DMS79 (cell line): Measurements from ENCODE around the gene FADS3.

ENCODE experiments used
- DNase-seq: peaks from one replicate; lab custom pipeline; 2025; lab: John Stamatoyannopoulos, UW

The FADS3 gene, protein sequence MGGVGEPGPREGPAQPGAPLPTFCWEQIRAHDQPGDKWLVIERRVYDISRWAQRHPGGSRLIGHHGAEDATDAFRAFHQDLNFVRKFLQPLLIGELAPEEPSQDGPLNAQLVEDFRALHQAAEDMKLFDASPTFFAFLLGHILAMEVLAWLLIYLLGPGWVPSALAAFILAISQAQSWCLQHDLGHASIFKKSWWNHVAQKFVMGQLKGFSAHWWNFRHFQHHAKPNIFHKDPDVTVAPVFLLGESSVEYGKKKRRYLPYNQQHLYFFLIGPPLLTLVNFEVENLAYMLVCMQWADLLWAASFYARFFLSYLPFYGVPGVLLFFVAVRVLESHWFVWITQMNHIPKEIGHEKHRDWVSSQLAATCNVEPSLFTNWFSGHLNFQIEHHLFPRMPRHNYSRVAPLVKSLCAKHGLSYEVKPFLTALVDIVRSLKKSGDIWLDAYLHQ

DNA sequence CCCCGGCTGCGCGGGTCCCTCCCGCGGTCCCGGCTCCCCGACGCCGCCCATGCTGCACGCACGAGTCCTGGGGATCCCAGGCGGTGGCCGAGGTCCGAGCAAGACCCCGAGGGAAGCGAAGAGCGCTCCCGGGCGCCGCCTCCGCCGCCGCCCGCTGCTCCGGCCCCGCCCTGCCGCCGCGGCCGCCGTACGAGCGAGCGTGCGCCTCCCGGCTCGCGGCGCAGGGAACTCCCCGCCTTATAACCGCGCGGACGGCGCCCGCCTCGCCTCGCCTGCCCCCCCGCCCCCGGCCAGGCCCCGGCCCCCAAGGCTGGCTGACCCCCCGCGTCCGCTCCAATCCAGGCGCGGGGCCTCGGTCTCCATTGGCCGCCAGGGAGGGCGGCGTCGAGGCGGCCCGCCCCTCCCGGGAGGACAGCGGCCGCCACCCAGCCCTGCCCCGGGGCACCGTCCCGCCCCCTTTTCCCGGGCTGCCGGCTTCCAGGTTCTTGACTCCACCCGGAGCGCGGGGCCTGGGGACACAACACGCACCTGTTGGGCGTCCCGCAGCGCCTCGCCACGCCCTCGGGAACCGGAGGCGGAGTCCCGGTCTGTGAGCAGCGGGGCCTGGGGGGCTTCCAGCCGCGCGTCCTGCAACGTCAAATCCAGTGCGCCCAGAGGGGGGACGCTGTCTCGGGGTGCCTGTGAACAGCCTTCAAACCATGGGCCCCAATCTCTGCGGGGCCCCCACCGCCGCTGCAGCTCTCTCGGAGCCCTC lies at the start of gene FADS3:
TSS of gene FADS3 (minus strand) at position 215 of the 754 bp plus-strand sequence. CDS start at position 51, 164 bp downstream.
- peak; percentile 41 for DNase-seq

DNA sequence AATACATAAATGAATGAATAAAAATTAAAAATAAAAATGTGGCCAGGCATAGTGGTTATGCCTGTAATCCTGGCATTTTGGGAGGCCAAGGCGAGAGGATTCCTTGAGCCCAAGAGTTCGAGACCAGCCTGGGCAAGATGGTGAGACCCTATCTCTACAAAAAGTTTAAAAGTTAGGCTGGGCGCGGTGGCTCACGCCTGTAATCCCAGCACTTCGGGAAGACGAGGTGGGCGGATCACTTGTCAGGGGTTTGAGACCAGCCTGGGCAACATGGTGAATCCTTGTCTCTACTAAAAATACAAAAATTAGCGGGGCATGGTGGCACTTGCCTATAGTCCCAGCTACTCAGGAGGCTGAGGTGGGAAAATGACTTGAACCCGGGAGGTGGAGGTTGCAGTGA lies 49.1 kb upstream of the FADS3 start:
- no peak for DNase-seq

DNA sequence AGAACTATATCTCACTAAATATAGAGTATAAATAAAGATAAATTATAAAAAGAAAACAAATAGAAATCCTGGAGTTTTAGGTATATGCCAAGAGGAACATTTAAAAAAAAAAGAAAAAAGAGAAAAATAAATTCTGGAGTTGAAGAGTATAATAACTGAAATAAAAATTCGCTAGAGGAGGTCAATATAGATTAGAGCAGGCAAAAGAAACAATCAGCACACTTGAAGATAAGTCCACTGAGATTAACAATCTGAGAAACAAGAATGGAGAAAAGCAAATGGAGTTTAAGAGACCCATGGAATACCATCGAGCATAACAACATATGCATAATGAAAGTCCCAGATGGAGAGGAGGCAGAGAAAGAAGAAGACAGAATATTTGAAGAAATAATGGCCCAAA lies 44.5 kb upstream of the FADS3 start:
- no peak for DNase-seq

DNA sequence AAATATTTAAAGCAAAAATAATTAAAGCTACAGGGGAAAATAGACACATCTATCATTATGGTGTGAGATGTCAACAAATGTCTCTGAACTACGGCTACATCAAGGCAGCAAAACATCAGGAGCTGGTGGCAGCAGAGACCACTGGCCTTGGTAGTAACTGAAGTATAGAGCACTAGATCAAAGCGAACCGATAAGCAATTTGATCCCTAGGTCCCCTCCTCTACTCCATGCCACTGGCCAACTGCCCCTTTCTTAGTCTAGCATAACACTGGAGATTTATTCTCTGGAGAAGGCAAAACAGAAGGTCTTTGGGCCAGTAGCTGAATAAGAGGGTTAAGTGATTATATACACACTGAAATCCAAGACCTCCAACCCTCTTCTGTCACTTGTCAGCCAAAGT lies 39.6 kb upstream of the FADS3 start:
- no peak for DNase-seq

DNA sequence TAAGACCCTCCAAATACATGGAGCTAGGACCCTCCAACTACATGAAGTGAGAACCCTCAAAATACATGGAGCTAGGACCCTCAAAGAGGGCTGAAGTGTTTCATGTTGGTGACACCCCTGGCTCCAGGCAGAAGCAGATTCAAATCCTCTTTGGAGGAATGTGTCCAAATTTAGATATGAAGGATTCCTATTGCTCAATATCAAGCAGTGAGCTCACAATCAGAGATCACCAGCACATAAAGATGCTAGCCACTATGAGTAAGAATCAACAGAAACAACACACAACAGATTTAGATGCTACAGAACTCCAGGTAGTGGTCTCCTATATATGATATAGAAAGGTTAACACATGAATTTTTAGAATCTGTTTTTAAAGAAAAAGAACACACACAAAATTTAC lies 37.3 kb upstream of the FADS3 start:
- no peak for DNase-seq

DNA sequence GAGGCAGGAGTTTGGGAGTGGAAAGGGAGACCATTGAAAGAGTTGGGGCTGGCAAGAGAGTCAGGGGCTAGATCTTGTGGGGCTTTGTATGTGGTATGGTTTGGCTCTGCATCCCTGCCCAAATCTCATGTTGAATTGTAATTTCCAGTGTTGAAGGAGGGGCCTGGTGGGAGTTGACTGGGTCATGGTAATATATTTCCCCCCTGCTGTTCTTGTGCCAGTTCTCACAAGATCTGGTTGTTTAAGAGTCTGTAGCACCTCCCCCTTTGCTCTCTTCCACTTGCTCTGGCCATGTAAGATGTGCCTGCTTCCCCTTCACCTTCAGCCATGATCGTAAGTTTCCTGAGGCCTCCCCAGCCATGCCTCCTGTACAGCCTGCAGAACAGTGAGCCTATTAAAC lies 36.2 kb upstream of the FADS3 start:
- DNase-seq, result no peak

DNA sequence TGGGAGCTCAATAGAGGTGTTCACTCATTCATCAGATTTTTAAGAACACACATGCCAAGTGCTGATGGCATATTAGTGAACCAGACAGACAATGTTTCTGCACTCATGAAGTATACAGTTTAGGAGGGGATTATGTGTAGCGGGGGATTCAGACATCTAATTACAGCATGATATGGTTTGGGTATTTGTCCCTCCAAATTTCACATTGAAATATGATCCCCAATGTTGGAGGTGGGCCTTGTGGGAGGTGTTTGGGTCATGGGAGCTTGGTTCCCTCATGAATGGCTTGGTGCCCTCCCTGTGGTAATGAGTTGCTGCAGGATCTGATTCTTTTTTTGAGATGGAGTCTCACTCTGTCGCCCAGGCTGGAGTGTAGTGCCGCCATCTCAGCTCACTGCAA lies 34.9 kb upstream of the FADS3 start:
- DNase-seq, result no peak

DNA sequence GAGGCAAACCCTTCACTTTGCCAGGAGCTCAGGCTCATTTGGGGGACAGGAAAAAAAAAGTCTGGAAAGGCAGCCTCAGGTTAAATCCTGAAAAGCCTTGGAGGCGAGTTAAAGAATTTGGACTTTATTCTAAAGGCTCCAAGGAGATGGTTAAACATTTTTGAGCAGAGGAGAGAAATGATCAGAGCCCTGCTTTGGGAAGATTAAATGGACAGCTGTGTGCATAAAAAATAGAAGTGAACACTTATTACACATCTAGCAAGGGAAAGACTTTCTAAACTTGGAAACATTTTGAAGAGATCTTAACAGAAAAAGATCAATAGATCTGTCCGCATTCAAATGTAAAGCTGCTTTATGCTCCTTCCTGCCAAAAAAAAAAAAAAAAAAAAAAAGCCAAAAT lies 34.4 kb upstream of the FADS3 start:
- DNase-seq, result no peak

DNA sequence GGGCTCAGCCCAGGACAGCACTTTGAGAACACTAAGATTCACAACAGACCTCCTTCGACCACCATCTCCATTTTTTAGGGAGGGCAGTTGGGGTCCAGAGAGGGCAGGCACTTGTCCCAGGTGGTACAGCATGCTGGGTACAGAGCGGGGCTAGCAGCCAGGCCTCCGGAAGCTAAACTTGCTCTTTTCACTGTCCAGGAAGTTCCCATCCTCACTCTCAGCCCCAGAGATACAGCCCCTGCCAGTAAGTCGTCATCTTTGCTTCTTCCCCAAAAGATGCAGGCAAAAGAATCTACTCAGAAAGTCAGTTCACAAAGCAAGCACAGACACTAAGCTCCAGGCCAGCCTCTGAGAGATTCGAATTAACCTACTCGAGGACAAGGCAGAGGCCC lies 32.7 kb upstream of the FADS3 start:
- DNase-seq, result no peak

DNA sequence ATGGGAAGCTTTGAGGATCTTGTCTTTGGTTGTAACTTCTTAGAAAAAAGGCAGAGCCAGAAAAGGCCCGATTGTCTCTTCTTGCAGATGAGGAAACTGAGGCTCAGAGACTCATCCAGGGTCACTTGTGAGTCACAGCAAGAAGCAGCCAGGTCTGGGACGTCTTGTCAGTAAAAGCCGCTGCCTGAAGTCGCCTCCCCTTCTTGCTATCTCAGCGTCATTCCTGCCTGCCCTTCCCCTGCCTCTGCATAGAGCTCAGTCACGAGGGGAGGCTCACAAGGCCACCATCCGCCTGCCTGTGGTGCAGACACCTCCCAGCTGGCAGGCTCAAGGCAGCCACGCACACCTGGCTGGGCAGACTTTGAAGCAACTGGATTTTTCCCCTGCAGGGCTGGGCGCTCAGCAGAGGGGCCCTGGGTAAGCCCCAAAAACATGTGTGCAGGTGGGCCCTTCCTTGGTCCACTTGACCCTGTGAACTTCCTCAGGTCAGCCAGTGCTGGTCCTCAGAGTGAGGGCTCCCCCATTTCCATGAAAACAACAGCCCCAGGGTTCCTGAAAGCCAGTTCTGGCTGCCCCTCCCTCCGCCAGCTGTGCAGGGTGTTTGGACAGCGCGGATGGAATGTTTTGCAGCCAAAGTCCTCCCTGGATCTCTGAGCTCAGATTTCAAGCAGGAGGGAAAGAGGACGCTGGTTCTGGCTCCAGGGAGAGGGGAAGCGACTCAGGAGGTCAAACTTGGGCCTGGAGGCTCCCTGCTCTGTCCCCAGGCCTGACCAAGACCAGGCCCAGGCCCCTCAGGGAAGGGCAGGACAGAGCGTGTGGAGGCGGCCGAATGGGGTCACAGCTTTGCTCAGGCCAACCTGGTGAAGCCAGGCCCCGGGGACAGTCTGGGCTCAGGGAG lies 32.1 kb upstream of the FADS3 start:
- no peak for DNase-seq

DNA sequence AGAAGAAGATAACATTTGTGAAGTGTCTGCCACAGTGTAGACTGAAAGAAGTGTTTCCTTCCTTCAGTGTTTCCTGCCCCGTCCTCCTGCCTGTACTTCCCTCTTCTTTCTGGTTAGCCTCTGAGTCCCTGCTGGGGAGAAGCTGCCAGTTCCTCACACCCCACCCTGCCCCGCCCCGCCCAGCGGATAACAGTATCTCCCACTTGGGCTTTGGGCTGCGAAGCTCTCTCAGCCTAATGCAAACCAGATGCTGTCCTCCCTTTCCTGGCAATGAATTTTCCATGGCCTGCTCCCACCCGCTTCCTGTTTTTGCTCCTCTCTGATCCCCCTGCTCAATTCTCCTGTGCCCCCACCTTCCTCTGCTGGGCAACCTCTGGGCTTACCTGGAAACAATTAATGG lies 31.2 kb upstream of the FADS3 start:
- no peak for DNase-seq

DNA sequence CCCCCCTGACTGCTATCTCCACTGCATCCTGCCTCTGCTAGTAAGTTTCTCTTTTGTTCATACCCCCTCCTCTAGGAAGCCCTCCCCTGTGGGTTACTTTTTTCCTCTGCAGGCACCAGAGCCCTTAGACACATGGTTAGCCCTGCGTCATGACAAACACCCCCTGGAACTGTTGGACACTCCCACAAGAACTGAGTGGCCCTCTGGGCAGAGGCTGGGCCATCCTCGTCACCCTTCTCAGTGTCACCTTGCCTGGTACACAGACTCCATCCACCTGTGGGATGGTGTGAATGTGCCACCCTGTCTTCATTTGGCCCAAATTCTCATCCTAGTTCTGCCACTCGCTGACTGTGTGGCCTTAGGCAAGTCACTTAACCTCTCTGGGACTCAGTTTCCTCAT lies 30.1 kb upstream of the FADS3 start:
- DNase-seq, result no peak

DNA sequence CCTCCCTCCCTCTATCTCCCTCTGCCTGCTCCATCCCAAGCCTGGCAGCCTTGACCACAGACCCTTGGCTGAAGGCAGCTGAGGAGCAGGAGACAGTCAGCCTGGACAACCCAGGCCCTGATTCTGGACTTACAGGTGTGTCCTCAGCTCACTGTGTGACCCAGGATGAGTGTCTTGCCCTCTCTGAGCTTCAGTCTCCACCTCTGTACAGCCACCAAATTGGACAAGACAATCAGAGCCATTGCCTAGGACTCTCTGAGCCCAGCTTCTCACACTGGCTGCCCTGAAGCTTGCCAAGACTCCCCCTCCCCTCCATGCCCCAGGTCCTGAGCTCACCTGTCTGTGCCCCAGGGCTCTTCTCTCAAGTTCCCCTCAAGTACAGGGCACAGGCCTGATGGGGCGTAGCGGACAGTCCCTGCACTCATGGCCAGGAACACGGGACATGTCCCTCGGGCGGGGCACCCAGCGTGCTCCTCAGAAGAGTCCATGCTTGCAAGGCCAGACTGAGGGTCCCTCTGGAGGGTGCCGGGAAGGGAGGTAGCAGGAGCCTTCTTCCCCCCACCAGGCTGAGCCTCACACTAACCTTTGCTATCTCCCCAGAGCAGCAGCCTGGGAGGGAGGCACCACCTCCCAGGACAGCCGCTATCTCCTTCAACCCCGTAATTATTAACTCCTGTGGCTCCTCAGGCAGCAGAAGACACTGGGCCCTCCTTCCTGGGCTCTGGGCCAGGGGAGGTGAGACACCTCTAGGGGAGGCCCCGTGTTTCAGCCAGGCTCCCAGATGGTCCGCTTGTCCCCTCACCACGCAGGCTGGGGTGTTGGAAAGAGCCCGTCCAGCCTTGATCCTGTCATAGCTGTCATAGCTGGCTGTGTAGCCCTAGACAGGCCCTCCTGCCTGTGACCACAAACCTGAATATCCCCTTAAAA lies 28.6 kb upstream of the FADS3 start:
- DNase-seq, result peak; percentile 6

DNA sequence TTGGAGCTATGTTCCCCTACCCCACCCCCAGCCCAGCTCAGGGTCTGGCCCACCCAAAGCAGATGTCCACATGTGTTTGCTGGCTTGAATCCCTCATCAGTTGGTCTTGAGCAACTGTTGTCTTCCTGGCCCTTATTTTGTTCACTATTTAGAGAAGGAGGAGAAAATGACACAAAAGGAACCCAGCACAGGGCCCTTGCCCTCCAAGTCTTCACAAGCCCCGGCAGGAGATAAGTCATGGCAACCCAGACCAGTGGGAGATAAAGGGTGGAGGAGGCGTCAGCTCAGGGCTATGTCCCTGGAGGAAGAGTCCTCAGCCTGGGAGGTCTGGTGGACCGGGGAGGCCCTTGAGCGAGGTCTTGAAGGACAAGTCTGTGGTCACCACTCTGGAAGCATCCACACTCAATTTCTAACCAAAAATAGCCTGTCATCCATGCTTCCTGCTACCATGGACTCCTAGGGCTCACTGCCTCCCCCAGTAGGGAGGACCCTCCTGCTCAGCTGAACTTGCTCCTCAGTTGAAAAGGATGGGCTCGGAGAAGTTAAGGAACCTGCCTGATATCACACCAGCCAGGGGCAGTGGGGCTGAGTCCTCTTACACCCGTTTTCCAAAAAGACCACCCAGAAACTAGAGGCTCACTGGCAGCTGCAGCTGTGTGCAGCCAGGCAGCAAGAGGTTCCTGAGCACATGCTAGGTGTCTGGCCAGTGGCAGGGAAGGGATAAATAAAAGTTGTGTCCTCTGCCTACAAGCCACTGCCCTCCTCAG lies 27.8 kb upstream of the FADS3 start:
- DNase-seq, result no peak

DNA sequence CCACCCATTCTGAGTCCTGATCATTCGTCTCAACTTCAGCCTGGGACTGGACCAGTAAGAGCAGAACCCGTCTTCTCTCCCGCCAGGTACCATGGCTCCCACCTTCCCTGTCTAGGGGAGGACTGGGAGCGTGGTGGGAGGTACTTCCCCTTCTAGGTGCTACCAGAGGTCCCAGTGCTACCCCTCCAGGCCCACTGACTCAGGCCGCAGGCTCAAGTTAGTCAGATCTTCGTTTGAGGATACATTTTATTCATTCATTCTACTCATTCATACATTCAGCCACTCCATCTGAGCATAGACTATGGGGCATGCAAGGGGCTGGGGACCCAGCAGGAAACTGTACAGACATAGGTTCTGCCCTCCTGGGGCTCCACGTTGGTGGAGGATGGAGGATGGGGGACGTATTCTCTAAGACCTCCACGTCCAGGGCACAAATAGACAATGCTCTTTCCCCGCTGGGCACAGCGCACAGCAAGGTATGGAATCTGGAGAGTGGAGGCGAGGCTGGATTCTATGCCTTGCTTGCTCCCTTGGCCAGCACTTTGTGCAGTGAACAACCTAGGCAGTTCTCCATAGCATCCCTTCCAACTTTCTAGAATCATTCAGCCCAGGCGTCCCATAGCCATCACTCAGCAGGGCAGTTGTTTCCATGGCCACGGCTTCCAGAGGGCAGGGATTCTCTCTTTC lies 27.0 kb upstream of the FADS3 start:
- no peak for DNase-seq

DNA sequence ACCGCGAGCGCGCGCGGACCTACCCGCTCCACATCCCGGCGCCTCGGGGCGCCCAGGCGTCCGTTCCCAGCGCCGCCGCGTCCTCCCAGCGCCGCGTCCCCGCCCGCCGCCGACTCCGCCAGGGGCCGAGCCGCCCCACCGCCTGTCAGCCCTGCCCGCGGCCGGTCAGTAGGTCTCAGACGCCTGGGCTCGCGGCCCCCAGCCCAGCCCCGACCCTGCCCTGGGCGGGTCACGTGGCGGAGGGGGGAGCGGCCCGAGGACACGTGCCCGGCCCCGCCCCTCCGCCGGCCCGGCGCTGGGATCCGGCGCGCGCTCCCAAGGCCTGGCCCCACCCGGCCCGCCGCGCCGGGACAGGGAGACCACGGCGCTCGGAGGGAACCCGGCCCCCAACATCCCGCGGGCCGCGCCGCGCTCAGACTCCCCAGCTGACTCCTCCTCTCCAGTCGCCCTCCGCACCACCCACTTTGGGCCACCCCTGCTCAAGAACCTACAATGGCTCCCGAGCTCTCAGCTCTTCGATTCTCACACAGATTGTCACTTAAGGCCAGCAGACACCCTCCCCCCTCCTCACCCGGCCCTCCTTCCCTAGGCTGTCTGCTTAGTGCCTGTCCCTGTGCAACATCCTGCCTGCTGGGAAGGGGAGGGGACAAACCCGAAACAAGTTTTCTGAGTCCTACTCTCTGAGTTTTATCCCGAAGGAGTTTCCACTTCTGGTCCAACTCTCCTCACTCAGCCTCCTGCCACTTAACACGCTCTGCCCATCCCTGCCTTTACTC lies 26.2 kb upstream of the FADS3 start, which contains the start of gene RAB3IL1:
TSS of gene RAB3IL1 (minus strand) at position 233 of the 776 bp plus-strand sequence. CDS start at position 34, 199 bp downstream.
- DNase-seq, result no peak

DNA sequence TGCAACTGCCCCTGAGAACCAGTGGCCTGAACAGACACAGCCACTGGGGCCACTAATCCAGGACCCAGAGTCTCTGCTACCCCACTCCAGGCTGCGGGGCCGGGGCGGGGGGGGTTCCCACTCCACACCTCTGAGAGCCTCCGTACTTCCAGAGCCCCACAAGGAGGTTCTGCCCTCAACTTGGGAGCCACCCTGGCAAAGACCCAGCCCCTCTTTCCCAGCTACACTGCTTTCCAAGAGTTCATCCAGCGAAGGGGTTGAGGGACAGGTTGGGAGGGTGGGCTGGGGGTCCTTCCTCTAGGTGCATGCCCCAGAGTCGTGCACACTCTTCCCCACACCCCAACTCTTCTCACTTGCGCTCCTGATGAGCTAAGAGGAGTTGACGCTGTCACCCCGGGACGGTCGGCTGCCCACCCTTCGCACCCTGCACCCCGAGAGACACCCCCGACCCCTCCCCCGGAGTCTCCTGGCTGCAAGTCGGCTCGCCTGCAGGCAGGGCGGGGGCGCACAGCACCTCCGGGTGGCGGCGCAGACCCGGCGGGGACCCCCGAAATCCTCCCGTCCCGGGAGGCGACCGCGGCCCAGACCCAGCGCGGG lies 25.5 kb upstream of the FADS3 start:
- DNase-seq, result no peak

DNA sequence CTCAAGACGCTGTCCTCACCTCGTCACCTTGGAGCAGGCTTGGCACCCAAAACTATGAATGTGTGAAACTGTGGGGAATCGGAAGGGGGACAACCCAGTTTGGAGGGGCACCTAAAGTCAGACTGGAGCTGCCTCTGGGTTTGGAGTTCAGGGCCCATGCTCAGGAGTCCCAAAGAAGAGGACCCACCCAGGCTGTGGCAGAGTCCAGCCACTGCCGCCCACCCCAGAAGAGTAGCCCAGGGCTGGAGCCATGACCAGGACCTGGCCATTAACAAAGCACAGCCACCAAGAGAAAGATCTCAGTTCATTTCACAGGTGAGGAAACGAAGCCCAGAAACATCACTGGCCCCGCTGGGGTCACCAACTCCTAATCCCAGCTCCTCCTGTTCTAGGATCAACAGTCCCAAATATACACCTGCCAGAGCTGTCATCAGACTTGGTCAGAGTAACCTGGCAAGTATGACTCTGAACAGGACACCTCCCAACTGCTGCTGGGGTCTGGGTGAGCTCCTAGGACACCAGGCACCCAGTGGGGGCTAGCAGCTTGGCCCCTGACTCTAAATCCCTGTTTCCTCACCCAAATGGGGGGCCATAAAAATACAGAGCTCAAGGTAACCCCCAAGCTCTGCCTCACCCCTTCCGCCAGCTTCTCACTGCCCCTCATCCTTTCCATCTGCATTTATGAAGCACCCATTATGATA lies 23.3 kb upstream of the FADS3 start:
- DNase-seq, result no peak
